ENCODE measurements around the gene AADACL4.

AADACL4 gene

DNA sequence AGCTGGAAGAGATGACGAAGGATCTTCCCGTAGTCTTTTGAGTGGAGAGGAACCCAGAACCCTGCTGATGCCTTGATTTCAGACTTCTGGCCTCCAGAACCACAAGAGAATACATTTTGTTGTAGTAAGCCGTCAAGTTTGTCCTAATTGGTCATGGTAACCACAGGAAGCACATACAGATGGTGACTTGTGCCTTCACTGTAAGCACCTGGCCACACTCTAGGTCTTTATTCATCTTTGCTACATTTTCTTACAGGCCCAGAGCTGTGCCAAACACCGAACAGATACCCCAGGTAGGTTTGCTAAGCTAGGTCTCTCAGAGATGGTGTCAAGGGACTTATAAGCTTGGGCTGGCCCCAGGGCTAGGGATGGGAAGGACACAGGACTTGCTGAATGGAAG lies 30.7 kb upstream of the AADACL4 start:
- H3K4me3 ChIP-seq (ENCODE audit: low read depth, low read length), result no peak overlapping the region
- in situ Hi-C loops (cut with HindIII; ENCODE audit: low pct_ligation_motif_present, low sequenced_read_pairs), result no loop called here

GRCh38 chr1:12614402-12615158 lies 29.3 kb upstream of the AADACL4 start:
- TF ChIP-seq, protein P1, sequence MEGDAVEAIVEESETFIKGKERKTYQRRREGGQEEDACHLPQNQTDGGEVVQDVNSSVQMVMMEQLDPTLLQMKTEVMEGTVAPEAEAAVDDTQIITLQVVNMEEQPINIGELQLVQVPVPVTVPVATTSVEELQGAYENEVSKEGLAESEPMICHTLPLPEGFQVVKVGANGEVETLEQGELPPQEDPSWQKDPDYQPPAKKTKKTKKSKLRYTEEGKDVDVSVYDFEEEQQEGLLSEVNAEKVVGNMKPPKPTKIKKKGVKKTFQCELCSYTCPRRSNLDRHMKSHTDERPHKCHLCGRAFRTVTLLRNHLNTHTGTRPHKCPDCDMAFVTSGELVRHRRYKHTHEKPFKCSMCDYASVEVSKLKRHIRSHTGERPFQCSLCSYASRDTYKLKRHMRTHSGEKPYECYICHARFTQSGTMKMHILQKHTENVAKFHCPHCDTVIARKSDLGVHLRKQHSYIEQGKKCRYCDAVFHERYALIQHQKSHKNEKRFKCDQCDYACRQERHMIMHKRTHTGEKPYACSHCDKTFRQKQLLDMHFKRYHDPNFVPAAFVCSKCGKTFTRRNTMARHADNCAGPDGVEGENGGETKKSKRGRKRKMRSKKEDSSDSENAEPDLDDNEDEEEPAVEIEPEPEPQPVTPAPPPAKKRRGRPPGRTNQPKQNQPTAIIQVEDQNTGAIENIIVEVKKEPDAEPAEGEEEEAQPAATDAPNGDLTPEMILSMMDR (IDR thresholded peaks at IDR 0.05; ENCODE audit: low read depth, low read length, missing control alignments), result peak; percentile 23
- no peaks in the 10 kb centered on the region for H3K27me3 ChIP-seq (replicated peaks)
- peak overlapping the region; percentile 98 for H3K27ac ChIP-seq
- peak overlapping the region; percentile 93 for H3K4me3 ChIP-seq (ENCODE audit: low read depth, low read length)
- in situ Hi-C loops (cut with HindIII; ENCODE audit: low pct_ligation_motif_present, low sequenced_read_pairs), result no loop called here
- peaks cover 65% of the 10 kb centered on the region for H3K36me3 ChIP-seq (replicated peaks)
- no peak for DNase-seq

More for the DNA sequence above, 30.7 kb upstream of the AADACL4 start:
- peaks cover 79% of the 10 kb centered on the region for H3K36me3 ChIP-seq (replicated peaks)
- no peaks in the 10 kb centered on the region for H3K27me3 ChIP-seq (replicated peaks)
- TF ChIP-seq, protein P1 (IDR thresholded peaks at IDR 0.05; ENCODE audit: low read depth, low read length, missing control alignments), result no peak
- no peak for DNase-seq
- peak overlapping the region; percentile 98 for H3K27ac ChIP-seq

- peaks cover 59% of the 10 kb centered on the region for H3K36me3 ChIP-seq (replicated peaks)
- in situ Hi-C loops (cut with HindIII; ENCODE audit: low pct_ligation_motif_present, low sequenced_read_pairs), result no loop called here
- no peaks in the 10 kb centered on the region for H3K27me3 ChIP-seq (replicated peaks)
- DNase-seq, result no peak
- H3K27ac ChIP-seq, result peak overlapping the region; percentile 98
- H3K4me3 ChIP-seq (ENCODE audit: low read depth, low read length), result peak overlapping the region; percentile 93
- TF ChIP-seq, protein P1 (IDR thresholded peaks at IDR 0.05; ENCODE audit: low read depth, low read length, missing control alignments), result no peak
These were observed 28.6 kb upstream of the AADACL4 start for GRCh38 chr1:12615159-12615864.

GRCh38 chr1:12615865-12616708 lies 27.8 kb upstream of the AADACL4 start:
- H3K27me3 ChIP-seq (replicated peaks), result no peaks in the 10 kb centered on the region
- in situ Hi-C loops (cut with HindIII; ENCODE audit: low pct_ligation_motif_present, low sequenced_read_pairs), result no loop called here
- H3K36me3 ChIP-seq (replicated peaks), result peaks cover 51% of the 10 kb centered on the region
- no peak for DNase-seq
- H3K4me3 ChIP-seq (ENCODE audit: low read depth, low read length), result peak overlapping the region; percentile 93
- TF ChIP-seq, protein P1 (IDR thresholded peaks at IDR 0.05; ENCODE audit: low read depth, low read length, missing control alignments), result no peak
- peak overlapping the region; percentile 98 for H3K27ac ChIP-seq

- peak overlapping the region; percentile 93 for H3K4me3 ChIP-seq (ENCODE audit: low read depth, low read length)
- H3K27ac ChIP-seq, result peak overlapping the region; percentile 98
- TF ChIP-seq, protein P1 (IDR thresholded peaks at IDR 0.05; ENCODE audit: low read depth, low read length, missing control alignments), result no peak
- peaks cover 45% of the 10 kb centered on the region for H3K36me3 ChIP-seq (replicated peaks)
- no peaks in the 10 kb centered on the region for H3K27me3 ChIP-seq (replicated peaks)
- in situ Hi-C loops (cut with HindIII; ENCODE audit: low pct_ligation_motif_present, low sequenced_read_pairs), result no loop called here
- DNase-seq, result no peak
These were observed 27.0 kb upstream of the AADACL4 start for GRCh38 chr1:12616709-12617373.

Measured in brain microvascular endothelial cell (primary cell).